RCC 7860 (cell line): ENCODE results near the gene NME5.

Experiments
- DNase-seq: peaks from one replicate; pipeline ENCODE4 v3.0.0-alpha.2; 2015; ENCODE audit warnings: low spot score
- FAIRE-seq: peaks from 2 replicates; lab custom pipeline; 2012; peaks lifted over from hg19 to GRCh38; lab: Jason Lieb, UNC

NME5 gene

DNA sequence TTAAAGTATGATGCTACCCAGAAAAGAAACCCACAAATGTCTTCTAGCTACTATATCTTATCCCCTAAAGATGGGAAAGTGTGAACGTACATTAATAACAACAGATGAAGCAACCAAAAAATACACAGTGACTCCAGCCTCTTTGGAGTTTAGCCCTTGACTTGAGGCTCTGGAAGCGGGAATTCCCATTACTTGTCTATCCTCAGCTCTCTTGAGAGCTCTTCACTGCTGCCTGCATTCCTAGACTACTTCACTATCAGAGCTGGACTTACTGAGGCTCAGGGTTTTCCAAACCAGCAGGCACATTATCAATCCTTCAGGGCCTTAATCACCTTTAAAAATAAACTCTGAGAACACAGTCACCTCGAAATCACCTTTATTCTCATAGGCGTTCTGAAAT is 1.0 kb upstream of the NME5 start:
- no peak for DNase-seq
- FAIRE-seq, result no peak

DNA sequence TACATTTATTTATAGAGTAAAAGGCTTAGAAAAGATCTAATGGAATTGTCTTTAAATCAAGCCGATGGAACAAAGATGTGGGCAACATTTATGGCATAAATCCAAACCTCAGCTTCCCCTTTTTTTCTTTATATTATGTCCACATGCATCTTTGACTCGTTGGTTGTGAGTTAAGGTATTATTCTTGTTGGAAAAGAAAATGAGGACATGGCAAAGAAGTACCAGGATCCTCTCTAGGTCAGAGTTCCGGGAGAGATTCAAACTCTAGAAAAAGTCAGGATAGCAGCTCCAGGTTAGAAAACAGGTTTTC is 508 bp upstream of the NME5 start:
- FAIRE-seq, result no peak
- DNase-seq, result no peak

DNA sequence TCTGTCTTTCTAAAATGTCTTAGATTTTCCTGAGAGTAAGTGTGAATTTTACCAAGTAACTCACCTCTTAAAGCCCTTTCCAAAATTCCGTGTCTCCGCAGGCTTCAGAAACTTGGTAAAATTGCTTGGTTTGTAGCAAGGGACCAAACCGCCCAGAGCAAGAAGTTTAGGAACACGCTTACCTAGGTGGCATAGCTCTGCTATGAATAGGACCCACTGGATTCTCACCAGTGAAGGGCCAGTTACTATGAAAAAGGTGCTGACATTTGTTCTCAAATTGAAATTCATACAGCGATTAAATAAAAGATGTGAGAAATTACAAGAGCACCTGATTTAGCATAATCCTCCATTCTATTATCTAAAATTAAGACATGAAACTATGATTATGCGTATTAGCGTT is 6.7 kb downstream of the NME5 start:
- DNase-seq, result no peak

DNA sequence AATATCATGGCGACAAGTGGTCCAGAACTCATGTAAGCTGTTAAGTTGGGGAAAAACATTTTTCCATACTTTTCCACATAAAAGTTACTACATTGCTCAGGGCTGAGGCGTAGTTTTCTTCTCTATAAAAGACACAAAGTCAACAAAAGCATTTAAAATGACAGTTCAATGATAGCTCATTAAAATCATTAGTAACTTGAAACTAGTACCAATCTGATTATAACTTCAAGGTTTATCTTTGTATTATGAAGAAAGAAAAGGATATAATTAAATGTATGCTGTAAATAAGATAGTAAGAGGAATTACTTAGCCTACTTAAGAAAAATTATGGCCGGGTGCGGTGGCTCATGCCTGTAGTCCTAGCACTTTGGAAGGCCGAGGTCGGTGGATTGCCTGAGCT is 9.9 kb downstream of the NME5 start:
- no peak for DNase-seq
- no peak for FAIRE-seq

More for the DNA sequence above, 6.7 kb downstream of the NME5 start:
- FAIRE-seq, result no peak

DNA sequence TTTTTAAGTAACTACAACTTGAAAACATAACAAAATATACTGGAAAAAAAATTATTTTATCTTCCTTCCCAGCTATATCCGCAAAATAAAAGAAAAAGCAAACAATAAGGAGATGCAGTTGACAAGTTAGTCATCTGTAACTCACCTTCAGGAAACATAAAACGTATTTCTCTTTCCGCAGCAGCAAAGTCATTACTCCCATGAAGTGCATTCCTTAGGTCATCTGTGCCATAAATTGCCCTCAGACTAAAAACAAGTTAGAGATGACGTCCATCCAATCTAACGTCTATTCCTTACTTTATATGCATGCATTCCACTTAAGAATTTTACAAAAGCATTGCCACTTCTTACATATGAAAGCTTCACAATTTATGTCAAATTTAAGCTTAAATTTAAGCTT is 10.9 kb downstream of the NME5 start:
- no peak for DNase-seq
- FAIRE-seq, result no peak

DNA sequence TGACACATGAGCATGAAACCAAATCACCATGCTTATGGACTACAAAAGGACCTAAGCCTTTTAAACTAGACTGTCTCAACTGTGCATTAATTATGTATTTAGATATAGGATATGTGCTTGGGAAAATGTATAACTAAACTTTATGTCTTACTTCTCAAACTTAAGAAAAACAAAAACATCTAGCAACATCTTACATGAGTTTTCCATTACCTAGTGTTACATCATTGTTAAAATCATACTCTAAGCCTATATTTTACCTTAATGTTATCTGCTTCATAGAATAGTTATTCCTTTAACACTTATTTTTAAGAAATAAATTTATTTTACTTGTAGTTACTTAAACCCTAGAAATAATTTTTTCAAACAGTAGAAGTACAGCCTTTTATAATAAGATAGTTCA is 24.0 kb downstream of the NME5 start:
- FAIRE-seq (peak; percentile 18), DNase-seq (no peak)

DNA sequence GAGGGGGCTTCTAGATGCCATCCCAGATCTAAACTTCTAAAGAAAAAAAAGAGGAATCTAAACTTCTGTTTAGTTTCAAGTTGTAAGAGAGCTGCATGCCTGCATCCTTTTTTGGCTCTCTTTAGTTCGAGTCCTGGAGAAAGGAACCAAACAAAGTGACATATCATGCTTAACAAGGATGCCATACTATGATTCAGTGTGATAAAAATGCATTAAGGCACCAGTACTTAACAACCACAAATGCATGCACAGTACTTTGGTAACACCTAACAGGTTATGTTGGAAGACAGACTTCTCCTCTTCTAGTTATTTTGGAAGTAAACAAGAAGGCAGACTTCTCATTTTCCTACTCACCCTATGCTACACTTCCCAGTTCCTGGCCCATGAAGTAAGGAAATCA is 27.3 kb downstream of the NME5 start:
- FAIRE-seq, result no peak
- peak; percentile 32 for DNase-seq

DNA sequence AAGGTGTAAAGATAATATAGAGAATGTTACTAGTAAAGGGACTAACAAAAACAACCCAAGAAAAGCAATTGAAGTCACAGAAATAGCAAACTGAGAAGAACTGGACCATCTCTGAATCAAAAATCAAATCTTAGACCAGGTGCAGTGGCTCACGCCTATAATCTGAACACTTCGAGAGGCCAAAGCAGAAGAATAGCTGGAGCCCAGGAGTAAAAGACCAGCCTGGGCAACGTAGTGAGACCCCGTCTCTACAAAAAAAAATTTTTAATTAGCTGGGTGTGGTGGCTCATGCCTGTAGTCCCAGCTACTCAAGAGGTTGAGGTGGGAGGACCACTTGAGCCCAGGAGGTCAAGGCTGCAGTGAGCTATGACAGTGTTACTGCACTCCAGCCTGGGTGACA is 28.0 kb downstream of the NME5 start:
- FAIRE-seq (no peak), DNase-seq (no peak)

DNA sequence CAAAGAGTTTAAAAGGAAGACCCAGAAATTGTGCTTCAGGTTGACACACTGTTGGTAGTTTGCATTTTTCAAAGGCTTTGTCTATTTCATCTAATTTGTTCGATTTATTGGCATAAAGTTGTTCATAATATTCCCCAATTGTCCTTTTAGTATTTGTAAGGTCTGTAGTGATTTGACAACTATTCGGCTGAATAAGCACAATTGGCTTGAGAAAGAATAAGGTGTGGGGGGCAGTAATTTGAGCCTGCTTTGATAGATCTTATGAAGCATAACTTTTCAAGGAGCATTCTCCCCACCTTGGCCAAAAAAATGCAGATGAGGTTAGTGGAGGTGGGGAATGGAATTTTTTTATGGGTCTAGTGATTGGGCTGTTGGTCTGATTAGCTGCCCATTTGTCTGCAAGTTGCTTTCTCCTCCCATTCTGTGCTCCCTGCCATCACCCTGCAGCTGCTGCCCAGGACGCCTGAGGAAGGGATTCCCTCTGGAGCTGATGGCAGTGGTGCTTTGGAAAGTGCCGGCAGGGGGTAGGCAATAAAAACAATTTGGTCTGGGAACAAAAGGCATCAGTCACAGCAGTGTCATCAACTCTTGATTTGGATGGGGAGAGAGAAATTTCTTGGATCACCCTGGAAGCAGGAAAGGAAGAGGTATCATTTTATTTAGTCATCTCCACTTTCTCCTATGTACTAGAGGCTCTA is 28.8 kb downstream of the NME5 start:
- FAIRE-seq (no peak), DNase-seq (no peak)

DNA sequence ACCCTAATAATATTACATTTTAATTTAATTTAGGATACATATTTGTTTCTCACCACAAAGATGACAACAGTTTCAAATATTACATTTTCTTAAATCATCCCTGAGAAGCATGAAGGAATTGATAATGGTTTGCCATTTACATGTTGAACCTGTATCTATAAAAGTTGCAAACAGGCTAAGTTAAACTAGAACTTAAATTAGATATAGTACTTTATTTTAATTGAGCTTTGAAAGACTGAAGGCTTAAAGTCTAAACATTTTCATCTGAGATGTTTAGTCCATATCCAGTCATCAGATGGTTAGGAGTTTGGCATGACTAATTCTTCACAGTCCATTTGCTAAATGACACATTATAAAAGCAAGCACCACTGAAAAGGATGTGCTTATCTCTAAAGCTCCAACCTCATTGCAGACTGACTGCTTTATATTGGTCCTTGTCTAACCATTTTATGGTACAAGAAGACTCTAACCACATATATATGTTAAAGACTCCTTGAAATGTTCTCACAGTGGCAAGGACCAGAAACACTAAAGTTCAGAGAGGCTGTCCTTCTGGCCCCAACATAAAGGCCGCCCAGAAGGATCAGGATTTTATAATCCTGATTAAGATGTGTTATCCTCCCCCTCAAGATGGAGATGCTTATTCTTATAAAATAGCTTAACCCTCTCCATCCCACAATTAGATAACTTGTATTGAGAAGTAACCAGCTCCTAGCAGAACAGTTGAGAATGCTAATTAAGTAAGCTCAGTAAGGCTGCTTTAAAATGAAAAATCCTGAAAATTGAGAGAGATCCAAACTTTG is 29.6 kb downstream of the NME5 start:
- FAIRE-seq, result peak; percentile 80
- DNase-seq, result peak; percentile 48

DNA sequence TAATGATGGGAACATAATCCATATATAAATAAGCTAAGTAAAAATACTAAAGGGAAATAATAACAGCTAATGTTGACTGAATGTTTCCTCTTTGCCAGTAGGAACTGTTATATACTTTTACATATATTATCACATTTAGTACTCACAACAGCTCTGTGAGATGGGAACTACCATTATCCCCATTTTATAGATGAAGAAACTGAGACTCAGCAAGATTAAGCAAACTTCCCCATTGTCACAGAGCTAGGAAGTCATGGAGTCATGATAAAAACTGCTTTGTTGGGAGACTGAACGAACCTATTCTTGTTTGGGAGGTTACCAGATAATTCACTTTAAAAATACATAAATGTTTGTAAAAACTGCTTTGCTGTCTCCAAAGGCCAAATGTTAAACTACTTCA is 32.0 kb downstream of the NME5 start:
- DNase-seq (no peak), FAIRE-seq (no peak)

DNA sequence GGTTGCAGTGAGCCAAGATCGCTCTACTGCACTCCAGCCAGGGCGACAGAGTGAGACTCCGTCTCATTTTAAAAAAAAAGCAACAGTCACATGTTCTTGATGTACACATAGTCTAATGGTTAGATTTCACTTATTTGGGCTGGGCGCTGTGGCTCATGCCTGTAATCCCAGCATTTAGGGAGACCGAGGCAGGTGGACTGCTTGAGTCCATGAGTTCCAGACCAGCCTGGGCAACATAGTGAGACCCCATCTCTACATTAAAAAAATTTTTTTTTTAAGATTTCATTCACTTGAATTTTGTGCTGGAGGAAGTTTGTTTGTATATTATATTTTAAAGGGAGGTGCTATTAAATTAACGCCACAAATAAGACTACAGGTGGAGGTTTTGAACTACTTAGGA is 33.5 kb downstream of the NME5 start:
- no peak for FAIRE-seq
- DNase-seq, result no peak

DNA sequence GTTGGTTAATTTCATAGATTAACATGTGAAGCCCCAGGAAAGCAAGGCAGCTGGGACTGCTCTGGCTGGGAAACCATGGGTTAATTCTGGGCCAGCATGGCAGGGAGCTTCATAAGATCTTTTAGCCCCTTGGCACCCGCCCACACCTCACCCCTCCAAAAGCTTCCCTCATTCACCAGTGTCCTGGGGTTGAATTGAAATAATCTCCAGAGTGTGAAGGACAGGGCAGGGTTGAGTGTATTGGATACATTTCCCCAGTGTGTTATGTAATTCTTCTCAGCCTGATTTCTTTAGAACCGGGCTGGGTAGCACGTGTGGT is 36.0 kb downstream of the NME5 start:
- no peak for FAIRE-seq
- DNase-seq, result no peak

DNA sequence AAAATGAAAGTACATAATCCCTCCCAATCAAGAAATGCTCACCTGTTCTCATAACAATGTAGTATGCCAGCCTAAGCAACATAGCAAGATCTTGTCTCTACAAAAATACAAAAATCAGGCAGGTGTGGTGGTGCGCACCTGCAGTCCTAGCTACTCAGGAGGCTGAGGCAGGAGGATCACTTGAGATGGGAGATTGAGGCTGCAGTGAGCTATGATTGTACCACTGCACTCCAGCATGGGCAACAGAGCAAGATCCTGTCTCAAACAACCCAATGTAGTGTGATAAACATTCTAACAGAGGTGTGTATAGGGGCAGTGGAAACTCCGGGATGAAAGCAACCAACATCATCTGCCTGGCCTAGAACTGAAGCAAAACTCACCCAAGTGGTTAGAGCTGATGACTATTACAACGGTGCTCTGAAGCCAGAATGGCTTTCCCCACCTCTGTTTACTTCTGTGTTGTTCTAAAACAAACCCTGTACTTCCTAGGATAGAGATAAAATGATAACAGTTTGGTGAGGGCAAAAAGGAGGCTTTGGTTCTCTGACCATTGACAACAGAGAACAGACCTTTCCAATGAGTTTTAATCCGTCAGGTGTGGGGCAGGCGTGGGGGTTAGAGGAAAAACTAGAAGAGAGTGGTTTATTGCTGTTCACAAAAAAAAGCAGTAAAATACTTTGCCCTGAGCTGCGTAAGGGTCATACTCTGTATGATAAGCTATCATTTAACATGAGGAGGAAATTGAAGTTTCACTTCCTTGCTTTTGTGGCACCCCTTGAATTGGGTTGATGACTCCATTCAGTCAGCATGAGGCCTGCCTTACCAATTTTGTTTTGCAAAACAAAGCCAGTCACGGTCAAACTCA is 36.5 kb downstream of the NME5 start:
- no peak for FAIRE-seq

DNA sequence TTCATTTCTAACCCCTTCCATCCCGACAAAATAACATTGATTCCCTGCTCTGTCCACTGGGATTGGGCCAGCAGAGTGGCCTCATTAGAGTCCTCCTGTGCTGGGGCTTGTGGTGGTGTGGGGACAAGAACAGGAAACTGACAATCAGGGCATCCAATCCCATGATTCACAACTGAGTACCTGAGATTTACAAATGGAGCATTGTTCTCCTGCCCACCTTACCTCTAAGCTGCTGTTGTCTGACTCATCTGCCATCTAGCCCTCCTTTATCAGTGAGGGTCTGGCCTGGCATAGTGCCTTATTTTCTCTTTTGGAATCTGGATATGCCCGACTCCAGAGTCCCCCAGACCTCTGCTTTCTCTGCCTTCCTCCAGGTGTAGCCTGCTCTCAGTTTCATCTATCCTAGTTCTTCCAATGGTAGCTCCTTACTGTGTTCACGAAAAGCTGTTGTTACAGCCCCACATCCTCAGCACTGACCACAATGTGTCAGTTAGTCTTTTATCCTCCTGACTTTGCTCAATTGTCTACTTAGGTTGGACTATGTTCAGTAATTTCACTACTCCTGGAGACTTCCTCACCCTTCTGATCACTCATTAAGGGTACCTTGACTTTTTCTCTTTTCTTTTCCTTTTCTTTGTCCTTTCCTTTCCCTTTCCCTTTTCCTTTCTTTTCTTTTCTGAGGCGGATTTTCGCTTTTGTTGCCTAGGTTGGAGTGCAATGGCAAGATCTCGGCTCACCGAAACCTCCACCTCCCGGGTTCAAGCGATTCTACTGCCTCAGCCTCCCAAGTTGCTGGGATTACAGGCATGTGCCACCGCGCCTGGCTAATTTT is 42.0 kb downstream of the NME5 start:
- DNase-seq, result no peak
- FAIRE-seq, result no peak

More for the DNA sequence above, 36.5 kb downstream of the NME5 start:
- no peak for DNase-seq

DNA sequence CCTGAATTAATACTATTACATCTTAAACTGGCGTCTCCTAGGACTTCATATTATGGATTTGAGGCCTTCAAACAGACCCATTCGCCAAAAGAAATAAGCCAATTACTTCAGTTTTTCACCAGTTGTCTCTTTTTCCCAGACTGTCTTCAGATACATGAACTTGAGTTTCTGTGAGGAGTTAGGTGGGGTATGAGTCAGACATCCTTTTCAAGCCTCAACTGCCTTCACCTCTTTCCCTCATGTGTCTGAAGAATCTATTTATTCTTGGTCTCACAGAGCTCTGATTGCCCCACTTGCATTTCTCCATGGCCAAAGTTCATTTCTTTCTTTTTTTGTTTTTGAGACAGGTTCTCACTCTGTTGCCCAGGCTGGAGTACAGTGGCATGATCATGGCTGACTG is 42.9 kb downstream of the NME5 start:
- DNase-seq (no peak), FAIRE-seq (no peak)

DNA sequence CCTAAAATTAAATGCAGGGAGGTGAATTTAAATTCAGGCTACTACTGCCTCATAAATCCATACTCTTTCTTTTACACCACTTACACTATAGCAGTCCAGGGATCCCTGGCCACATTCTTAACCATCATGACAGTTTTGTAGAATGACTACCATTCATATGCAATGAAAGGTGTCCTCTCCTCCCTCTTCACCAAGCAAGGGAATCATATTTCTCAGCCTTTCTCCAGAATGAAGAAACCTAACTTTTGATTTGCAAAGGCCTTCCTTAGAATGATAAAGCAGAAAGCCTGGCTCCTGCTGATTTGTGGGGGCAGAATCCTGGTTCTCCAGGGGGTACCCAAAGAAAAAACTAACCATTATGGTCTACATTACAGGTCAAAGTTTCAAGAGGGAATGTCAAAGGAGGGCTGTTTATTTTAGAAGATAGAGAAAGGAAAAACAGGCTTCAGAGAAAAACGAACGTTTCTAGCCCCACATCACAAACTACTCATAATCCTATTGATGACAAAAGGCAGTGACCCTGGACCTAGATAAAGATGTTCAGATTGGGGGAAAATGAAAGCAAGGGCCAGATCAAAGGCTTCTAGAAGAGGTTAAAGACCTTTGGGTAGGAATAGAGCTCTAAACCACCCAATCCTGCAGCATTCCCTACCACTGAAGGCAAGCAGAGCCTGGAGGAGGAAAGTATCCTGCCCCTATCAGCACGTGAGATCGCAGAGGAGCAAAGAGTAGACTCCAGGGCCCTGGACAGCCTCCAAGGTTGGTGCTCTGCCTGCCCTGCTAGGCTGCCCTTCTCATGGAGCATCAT is 43.9 kb downstream of the NME5 start:
- FAIRE-seq (no peak), DNase-seq (no peak)

DNA sequence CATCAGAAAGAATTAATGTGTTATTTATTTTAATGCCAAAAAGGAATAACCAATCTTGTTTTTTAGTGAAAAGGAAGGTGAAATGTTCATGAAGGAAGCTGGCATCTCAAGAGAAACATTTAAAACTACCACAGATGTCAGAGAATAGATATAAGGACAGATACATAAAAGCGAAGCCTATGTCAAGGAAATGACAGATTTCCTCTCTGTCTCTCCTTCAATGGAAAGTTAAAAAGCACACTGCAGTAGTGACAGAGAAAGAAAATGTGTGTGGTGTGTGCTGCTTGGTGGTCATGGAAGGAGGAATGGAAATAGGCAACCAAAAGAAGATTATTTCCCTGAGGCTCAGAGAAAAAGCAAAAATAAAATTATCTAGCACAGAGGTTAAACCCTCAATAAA is 46.2 kb downstream of the NME5 start:
- DNase-seq (no peak), FAIRE-seq (no peak)

DNA sequence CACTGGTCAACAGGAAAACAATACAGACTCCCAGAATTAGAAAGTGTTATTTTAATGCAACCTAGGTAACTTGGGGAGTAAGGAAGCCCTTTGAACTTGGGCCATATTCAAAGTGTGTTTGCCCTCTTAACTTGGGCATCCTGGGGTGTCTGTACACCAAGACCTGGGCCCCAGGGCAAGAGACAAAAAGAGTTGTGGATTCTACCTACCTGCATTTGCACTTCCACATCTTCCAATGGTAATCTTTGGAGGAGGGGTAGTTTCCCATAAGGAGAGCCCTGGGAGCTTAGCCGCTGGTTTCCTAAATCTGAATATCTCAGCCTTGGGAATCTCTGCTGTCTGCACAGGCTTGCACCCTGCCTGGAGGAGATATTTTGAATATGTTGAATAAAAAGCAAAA is 46.9 kb downstream of the NME5 start:
- DNase-seq (no peak), FAIRE-seq (no peak)

DNA sequence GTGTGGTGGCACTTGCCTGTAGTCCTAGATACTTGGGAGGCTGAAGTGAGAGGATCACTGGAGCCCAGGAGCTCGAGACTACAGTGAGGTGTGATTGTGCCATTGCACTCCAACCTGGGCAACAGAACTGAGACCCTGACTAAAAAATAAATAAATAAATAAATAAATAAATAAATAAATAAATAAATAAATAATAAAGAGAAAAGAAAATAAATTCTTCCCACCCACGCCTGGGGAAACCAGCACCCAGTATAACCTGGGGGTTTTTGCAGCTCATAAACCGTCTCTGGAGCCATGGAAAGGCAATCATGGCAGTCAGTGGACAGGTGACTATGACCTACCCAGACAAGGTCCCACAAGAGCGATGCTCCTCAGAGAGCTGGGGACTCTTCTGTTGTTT is 47.5 kb downstream of the NME5 start:
- no peak for FAIRE-seq
- no peak for DNase-seq
